Left lung (tissue), 14 donors: ENCODE results near the gene KSR1. TPM values are rescaled to one million over a fixed set of nuclear protein-coding genes. Genes with fewer than 3 reads are reported as not detected.
"Not testable (repeated sequence)": the region's sequence is repeated elsewhere in the genome, so short reads cannot be mapped to it uniquely, and the experiment has no call there.

ENCODE experiments used
- ATAC-seq: fragments of 200-7000 bp; cut with Tn5 transposase; one replicate; pipeline ENCODE4 v1.9.1; 2020; ENCODE audit warnings: moderate library complexity
- DNase-seq, 4 donors: peaks; one replicate each; pipeline ENCODE4 v3.0.0-alpha.2; 2013 to 2020
- H3K27ac ChIP-seq, 2 donors: fragments of 200-600 bp; sonication (generic) in 1 of 2; one replicate each; pipeline versions ENCODE4 v1.5.0 to v1.8.0; 2020 to 2021
- H3K27me3 ChIP-seq, 2 donors: fragments of 200-600 bp; sonication (generic) in 1 of 2; one replicate each; pipeline versions ENCODE4 v1.5.0 to v1.8.0; 2020 to 2021
- H3K36me3 ChIP-seq, 2 donors: fragments of 200-600 bp; sonication (generic) in 1 of 2; one replicate each; pipeline versions ENCODE4 v1.5.0 to v1.8.0; 2020 to 2021
- H3K4me1 ChIP-seq, 2 donors: fragments of 200-600 bp; one replicate each; pipeline ENCODE4 v1.8.0; 2021
- H3K4me3 ChIP-seq, 2 donors: fragments of 200-600 bp; sonication (generic) in 1 of 2; one replicate each; pipeline versions ENCODE4 v1.5.0 to v1.8.0; 2020 to 2021; ENCODE audit warnings: mild to moderate bottlenecking in 1 of 2
- H3K9me3 ChIP-seq, 2 donors: fragments of 200-600 bp; sonication (generic) in 1 of 2; one replicate each; pipeline versions ENCODE4 v1.5.0 to v1.8.0; 2020 to 2021
- CTCF ChIP-seq, 2 donors: fragments of 200-600 bp; sonication (generic) in 1 of 2; IDR thresholded peaks; one replicate each; pipeline versions ENCODE4 v1.5.0 to v1.8.0; 2021; ENCODE audit warnings: antibody characterized with exemption in 2 of 2
- intact Hi-C, 2 donors: fragments of 100-400 bp; cut with DNase I; formaldehyde crosslinking; loops; one replicate each; pipeline versions ENCODE4 v1.11.2 to v1.14.2; 2022
- long read RNA-seq, 12 donors: library from polyadenylated mRNA in 2 of 12; unstranded in 2 of 12; transcript quantifications; one replicate each; pipeline ENCODE4 v2.0.0 and lab custom pipeline, GENCODE V29; 2019 to 2026
- polyA plus RNA-seq, 6 donors: library from polyadenylated mRNA; unstranded; fragments of 120-200 nt; gene quantifications; one replicate each; pipeline ENCODE4 v1.2.1, GENCODE V29; 2013; ENCODE audit not compliant: insufficient read length in 6 of 6
- total RNA-seq, 2 donors: library from RNA; stranded (reverse); fragmentation: NEBNext Ultra II Directional; extraction: Animal tissue kit (Norgen Biotek cat#: 25700); gene quantifications; one replicate each; pipeline ENCODE4 v1.2.1, GENCODE V29; 2021
- donor health status: DM: no; HTN: yes; CAD: no.
- donor health status: DM: no; HTN: no; CAD: no.

The KSR1 gene
- 10 to 100 TPM; 35.0 to 47.5 TPM for total RNA-seq
- polyA plus RNA-seq = 10 to 100 TPM; 55.2 to 70.0 (median 64.7) TPM
- long read RNA-seq, donor 1, partial matches to known transcripts = 0 of 9 reads
- long read RNA-seq, donor 1, other reads (novel, unspliced or antisense) = 7 of 9 reads
- long read RNA-seq, donor 2, partial matches to known transcripts = 0 of 11 reads
- long read RNA-seq, donor 2, other reads (novel, unspliced or antisense) = 10 of 11 reads
- long read RNA-seq, donor 3 = 0 reads
- long read RNA-seq, donor 4 = 0 reads
- long read RNA-seq, donor 5, partial matches to known transcripts = 8 of 13 reads
- long read RNA-seq, donor 5, other reads (novel, unspliced or antisense) = 5 of 13 reads
- long read RNA-seq, donor 6 = 0 reads
- long read RNA-seq, donor 7 = 0 reads
- long read RNA-seq, donor 8 = 0 reads
- long read RNA-seq, donor 9 = 0 reads
- long read RNA-seq, donor 10 = 0 reads
- long read RNA-seq, donor 11 = 0 reads
- long read RNA-seq, donor 12 = 0 reads

- intact Hi-C loops = loop anchor here in 1 of 2 donors (10.0 kb wide), 1 partner anchor 139 kb away; no protein-coding TSS in a partner anchor
- no peak for TF ChIP-seq CTCF (IDR thresholded peaks at IDR 0.05)
- Histone ChIP-seq H3K9me3 (no peaks in the 10 kb centered on the region), H3K36me3 (no peaks in the 10 kb centered on the region), H3K27me3 (no peaks in the 10 kb centered on the region), H3K4me3 (peak within 1 kb of the TSS; percentile 74 to 87), H3K4me1 (peaks cover 14 to 40% of the 10 kb centered on the region in 2 donors), H3K27ac (peak within 1 kb of the TSS; percentile 65 to 77)
- DNase-seq (peak; percentile 82 to 97 (median 89)), ATAC-seq (peak; percentile 97)
Observed at GRCh38 chr17:27455914-27456680, at the start of gene KSR1. Gene KSR1 (plus strand): TSS chr17:27456448. CDS start chr17:27456644, 196 bp downstream.

GRCh38 chr17:27407916-27408864 is 48.1 kb upstream of the KSR1 start:
- intact Hi-C loops = no loop called here
- Histone ChIP-seq H3K4me1 (peaks cover 0 to 10% of the 10 kb centered on the region in 2 donors), H3K27ac (no peak overlapping the region), H3K9me3 (no peaks in the 10 kb centered on the region), H3K36me3 (no peaks in the 10 kb centered on the region), H3K27me3 (no peaks in the 10 kb centered on the region), H3K4me3 (no peak overlapping the region)
- DNase-seq = no peak
- no peak for TF ChIP-seq CTCF (IDR thresholded peaks at IDR 0.05)
- ATAC-seq = peak; percentile 40

- no peak for TF ChIP-seq CTCF (IDR thresholded peaks at IDR 0.05)
- Histone ChIP-seq H3K4me3 (no peak overlapping the region), H3K9me3 (no peaks in the 10 kb centered on the region), H3K36me3 (no peaks in the 10 kb centered on the region), H3K27me3 (no peaks in the 10 kb centered on the region), H3K4me1 (peaks cover 0 to 13% of the 10 kb centered on the region in 2 donors), H3K27ac (no peak overlapping the region)
- peak; percentile 35 for ATAC-seq
- intact Hi-C loops = no loop called here
- peak in 1 of 4 donors; percentile 26 for DNase-seq
Observed at GRCh38 chr17:27408891-27409290, 47.4 kb upstream of the KSR1 start.

- H3K36me3 ChIP-seq, H3K4me3 ChIP-seq, ATAC-seq, H3K9me3 ChIP-seq, H3K27ac ChIP-seq, H3K27me3 ChIP-seq, intact Hi-C loops: not testable (repeated sequence)
- peaks cover 0 to 24% of the 10 kb centered on the region in 2 donors for H3K4me1 ChIP-seq
- peak in 1 of 4 donors; percentile 21 for DNase-seq
Observed at GRCh38 chr17:27412158-27412557, 44.1 kb upstream of the KSR1 start.

- ATAC-seq = peak; percentile 27
- H3K9me3 ChIP-seq = no peaks in the 10 kb centered on the region
- no peak overlapping the region for H3K4me3 ChIP-seq
- H3K27me3 ChIP-seq = no peaks in the 10 kb centered on the region
- intact Hi-C loops = no loop called here
- no peaks in the 10 kb centered on the region for H3K36me3 ChIP-seq
- H3K27ac ChIP-seq = peak overlapping the region in 1 of 2 donors; percentile 41
- peaks cover 0 to 23% of the 10 kb centered on the region in 2 donors for H3K4me1 ChIP-seq
- TF ChIP-seq CTCF (IDR thresholded peaks at IDR 0.05) = no peak
- DNase-seq = no peak
Observed at GRCh38 chr17:27413315-27413714, 42.9 kb upstream of the KSR1 start.
